ENCODE measurements around the gene RND3.

DNA sequence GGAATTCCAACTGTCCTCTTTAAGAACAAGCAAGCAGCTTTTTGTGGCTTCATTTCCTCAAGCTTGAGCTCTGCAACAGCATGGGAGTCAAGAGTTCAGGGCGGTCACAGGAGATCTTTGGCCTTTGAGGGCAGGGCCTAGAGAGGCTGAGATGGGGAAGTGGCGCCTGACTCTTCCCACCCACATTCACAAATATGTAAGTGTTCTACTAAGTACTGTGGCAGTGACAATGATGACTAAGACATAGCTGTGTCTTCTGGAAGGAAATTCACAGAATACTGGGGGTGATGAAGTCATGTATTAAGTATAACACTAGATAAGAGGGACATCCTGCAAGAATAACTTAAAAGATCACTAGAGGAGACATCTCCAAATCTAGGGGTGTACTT is 15.0 kb downstream of the RND3 start:
- TF ChIP-seq EP300 (IDR thresholded peaks at IDR 0.05) (peak in 1 of 4 donors; percentile 56), POLR2A (IDR thresholded peaks at IDR 0.05) (no peak)

All from upper lobe of left lung (tissue), 4 donors.